IMR-90 (cell line): ENCODE data around the gene ADTRP. TPM values are rescaled to one million over a fixed set of nuclear protein-coding genes. Genes with fewer than 3 reads are reported as not detected.

Experiments used
- ATAC-seq: fragments of 200-7000 bp; cut with Tn5 transposase; 2 replicates; pipeline ENCODE4 v1.9.1; 2020; ENCODE audit warnings: low read depth, mild to moderate bottlenecking, moderate library complexity
- BruUV-seq: library from RNA; stranded (reverse); fragments of 400-500 nt; replicated peaks from 2 replicates; lab custom pipeline; 2021; lab: Mats Ljungman, UMichigan
- CTCF ChIA-PET: fragments of 300-600 bp; formaldehyde crosslinking; extraction: SDS; loops from one replicate; lab custom pipeline; 2021; ENCODE audit warnings: antibody characterized with exemption; lab: Yijun Ruan, JAX
- POLR2A ChIA-PET: fragments of 300-600 bp; sonication (Branson Sonifier 250); formaldehyde crosslinking; loops from one replicate; lab custom pipeline; 2022; ENCODE audit warnings: antibody characterized with exemption; ENCODE audit not compliant: unreplicated experiment; lab: Charles Lee
- DNase-seq: peaks from one replicate; pipeline ENCODE4 v3.0.0; 2013
- H2AFZ ChIP-seq: replicated peaks from 2 replicates; pipeline ENCODE3; 2013; ENCODE audit warnings: low read length, mild to moderate bottlenecking; ENCODE audit not compliant: poor library complexity
- H2AK5ac ChIP-seq: 2 replicates; pipeline ENCODE4 v1.6.1; 2013; ENCODE audit warnings: low read depth, low read length, inconsistent platforms
- H2AK9ac ChIP-seq: replicated peaks from 2 replicates; pipeline ENCODE3; 2013; ENCODE audit warnings: mild to moderate bottlenecking, low read depth, low read length, moderate library complexity; ENCODE audit not compliant: poor library complexity
- H2BK120ac ChIP-seq: 2 replicates; pipeline ENCODE4 v1.6.1; 2013; ENCODE audit warnings: low read depth, low read length, inconsistent platforms
- H2BK15ac ChIP-seq: 3 replicates; pipeline ENCODE4 v1.6.1; 2013; ENCODE audit warnings: low read depth, low read length, inconsistent platforms
- H2BK20ac ChIP-seq: 2 replicates; pipeline ENCODE4 v1.6.1; 2013; ENCODE audit warnings: low read depth, mild to moderate bottlenecking, inconsistent platforms, low read length, moderate library complexity
- H2BK5ac ChIP-seq: 2 replicates; pipeline ENCODE4 v1.6.1; 2013; ENCODE audit warnings: mild to moderate bottlenecking, low read depth, low read length, inconsistent platforms; ENCODE audit not compliant: poor library complexity, severe bottlenecking
- H3K14ac ChIP-seq: replicated peaks from 2 replicates; pipeline ENCODE4 v1.6.1; 2013; ENCODE audit warnings: low read depth, low read length, inconsistent platforms
- H3K18ac ChIP-seq: 2 replicates; pipeline ENCODE4 v1.6.1; 2013; ENCODE audit warnings: low read depth, low read length, control low read depth
- H3K23ac ChIP-seq: 2 replicates; pipeline ENCODE4 v1.6.1; 2013; ENCODE audit warnings: low read depth, low read length, inconsistent platforms
- H3K27ac ChIP-seq: 2 replicates; pipeline ENCODE4 v1.5.1; 2013; ENCODE audit warnings: mild to moderate bottlenecking, control low read depth, low read length; ENCODE audit not compliant: insufficient read depth
- H3K27me3 ChIP-seq: 2 replicates; pipeline ENCODE4 v1.6.1; 2013; ENCODE audit warnings: low read length; ENCODE audit not compliant: control insufficient read depth, insufficient read depth
- H3K36me3 ChIP-seq: 2 replicates; pipeline ENCODE4 v1.6.1; 2013; ENCODE audit warnings: low read length, mixed read lengths; ENCODE audit not compliant: control insufficient read depth, insufficient read depth
- H3K4ac ChIP-seq: 2 replicates; pipeline ENCODE4 v1.6.1; 2013; ENCODE audit warnings: low read depth, low read length, inconsistent platforms
- H3K4me1 ChIP-seq: 2 replicates; pipeline ENCODE4 v1.6.1; 2013; ENCODE audit warnings: low read length, mixed read lengths; ENCODE audit not compliant: control insufficient read depth, insufficient read depth
- H3K4me2 ChIP-seq: 2 replicates; pipeline ENCODE4 v1.6.1; 2013; ENCODE audit warnings: low read depth, mild to moderate bottlenecking, control low read depth, low read length, moderate library complexity
- H3K4me3 ChIP-seq: 2 replicates; pipeline ENCODE4 v1.5.1; 2013; ENCODE audit warnings: low read depth, mild to moderate bottlenecking, control low read depth, low read length, moderate library complexity; ENCODE audit not compliant: insufficient read depth
- H3K56ac ChIP-seq: 2 replicates; pipeline ENCODE4 v1.6.1; 2013; ENCODE audit warnings: low read length, inconsistent platforms; ENCODE audit not compliant: insufficient read depth; ENCODE audit errors: extremely low read depth
- H3K79me1 ChIP-seq, 2 experiments: 2 replicates each; pipeline ENCODE4 v1.6.1; 2013; ENCODE audit warnings: low read length in 2 of 2, inconsistent platforms in 1 of 2, low read depth in 1 of 2
- H3K9ac ChIP-seq: 2 replicates; pipeline ENCODE4 v1.6.1; 2013; ENCODE audit warnings: low read depth, low read length, control low read depth
- H3K9me1 ChIP-seq: 2 replicates; pipeline ENCODE4 v1.6.1; 2013; ENCODE audit warnings: low read length, inconsistent platforms; ENCODE audit not compliant: insufficient read depth
- H3K9me3 ChIP-seq: 2 replicates; pipeline ENCODE4 v1.6.1; 2013; ENCODE audit warnings: low read length; ENCODE audit not compliant: control insufficient read depth, insufficient read depth
- H4K20me1 ChIP-seq: 2 replicates; pipeline ENCODE4 v1.6.1; 2013; ENCODE audit warnings: low read length, inconsistent platforms; ENCODE audit not compliant: insufficient read depth
- H4K5ac ChIP-seq: 2 replicates; pipeline ENCODE4 v1.6.1; 2013; ENCODE audit warnings: mild to moderate bottlenecking, low read depth, low read length, control low read depth
- H4K8ac ChIP-seq, 2 experiments: 2 replicates each; pipeline ENCODE4 v1.6.1; 2013; ENCODE audit warnings: low read depth in 2 of 2, low read length in 2 of 2, control low read depth in 1 of 2, inconsistent platforms in 1 of 2
- H4K91ac ChIP-seq: 2 replicates; pipeline ENCODE4 v1.6.1; 2013; ENCODE audit warnings: low read depth, low read length, inconsistent platforms; ENCODE audit not compliant: insufficient read depth
- FOS ChIP-seq: fragments of 150-350 bp; IDR thresholded peaks from 2 replicates; pipeline ENCODE4 v1.6.1; 2016; ENCODE audit warnings: low read depth, low read length
- MXI1 ChIP-seq: IDR thresholded peaks from 2 replicates; pipeline ENCODE4 v1.6.1; 2012; ENCODE audit warnings: low read depth, mild to moderate bottlenecking, low read length, moderate library complexity, borderline replicate concordance
- NFE2L2 ChIP-seq: fragments of 150-350 bp; IDR thresholded peaks from 2 replicates; pipeline ENCODE4 v1.6.1; 2016; ENCODE audit warnings: low read depth, mild to moderate bottlenecking, low read length
- POLR2A ChIP-seq: IDR thresholded peaks from 2 replicates; pipeline ENCODE4 v1.6.1; 2012; ENCODE audit warnings: mild to moderate bottlenecking, low read depth, low read length
- RAD21 ChIP-seq: IDR thresholded peaks from 2 replicates; pipeline ENCODE4 v1.6.1; 2012; ENCODE audit warnings: low read length, improper control_type of control experiment
- WGBS, 2 experiments: methylation state at CpG; one replicate each; pipeline versions ENCODE4 v1.1.5 to v1.1.7; 2013; ENCODE audit warnings: missing lambda C conversion rate in 2 of 2; ENCODE audit not compliant: insufficient read length in 1 of 2; ENCODE audit errors: extremely low coverage in 2 of 2; 5-methylcytosine and 5-hydroxymethylcytosine counted together
- dilution Hi-C: fragments of 300-500 bp; cut with HindIII; formaldehyde crosslinking; loops from one replicate; pipeline ENCODE4 v1.14.3; 2018; ENCODE audit warnings: low sequenced_read_pairs; ENCODE audit not compliant: unreplicated experiment
- in situ Hi-C: fragments of 300-500 bp; cut with MboI; formaldehyde crosslinking; loops from 3 replicates; pipeline ENCODE4 v1.14.3; 2019; ENCODE audit warnings: low sequenced_read_pairs, inconsistent platforms, mixed read lengths
- intact Hi-C: fragments of 100-400 bp; cut with micrococcal nuclease; formaldehyde crosslinking; loops from 2 replicates; pipeline ENCODE4 v1.10.0; 2022
- polyA plus RNA-seq, 3 experiments: library from polyadenylated mRNA; depleted of rRNA; stranded (reverse); fragments of >200 nt; gene quantifications; 2 replicates each; pipeline ENCODE4 v1.2.3, GENCODE V29; 2012; ENCODE audit warnings: low replicate concordance in 1 of 3
- total RNA-seq: library from RNA; depleted of rRNA; stranded (reverse); fragments of >200 nt; gene quantifications from 2 replicates; pipeline ENCODE4 v1.2.3, GENCODE V29; 2012
- TF ChIP-seq, protein P1 (sequence below): fragments of 150-350 bp; IDR thresholded peaks from 2 replicates; pipeline ENCODE4 v1.6.1; 2017; ENCODE audit warnings: mild to moderate bottlenecking, antibody characterized with exemption, low read length, low read depth
- TF ChIP-seq, protein P2 (sequence below): fragments of 150-350 bp; IDR thresholded peaks from 2 replicates; pipeline ENCODE4 v1.6.1; 2016; ENCODE audit warnings: low read depth, mild to moderate bottlenecking, low read length, moderate library complexity, borderline replicate concordance

The ADTRP gene
- total and polyA plus RNA-seq, 2 of the 4 experiments (the other 2 are of a cell fraction): 0.50 to 0.72 TPM

DNA sequence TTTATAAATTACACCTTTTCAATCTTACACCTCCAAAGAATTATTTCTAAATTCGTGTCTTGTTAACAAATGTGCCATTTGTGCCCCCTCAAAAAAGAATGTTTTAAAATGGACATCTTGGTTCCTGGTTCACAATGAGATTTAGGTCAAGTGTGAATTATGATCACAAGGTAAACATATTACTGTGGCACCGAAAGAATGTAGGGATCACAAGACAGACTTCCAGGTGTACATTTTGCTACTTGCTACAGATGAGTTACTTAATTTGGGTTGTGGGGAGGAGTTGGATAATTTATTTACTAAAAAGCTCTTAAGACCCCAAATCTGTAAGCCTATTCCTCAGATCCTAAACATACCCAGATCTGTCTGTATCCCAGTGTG is 25.0 kb upstream of the ADTRP start:
- no peak overlapping the region for H3K4me3 ChIP-seq
- no CpG with 5 or more reads among the region's 2 CpGs for WGBS, 2 experiments
- no peak overlapping the region for H3K4me2 ChIP-seq
- H3K56ac ChIP-seq: no peak overlapping the region
- H2BK5ac ChIP-seq: no peak overlapping the region
- H3K27me3 ChIP-seq: no peaks in the 10 kb centered on the region
- POLR2A ChIA-PET: no interaction called here
- DNase-seq: no peak
- in situ Hi-C loops: no loop called here
- H3K4ac ChIP-seq: no peak overlapping the region
- no peak for ATAC-seq
- H3K9me3 ChIP-seq: no peaks in the 10 kb centered on the region
- no peaks in the 10 kb centered on the region for H3K36me3 ChIP-seq
- H2BK15ac ChIP-seq: no peak overlapping the region
- H2BK120ac ChIP-seq: no peak overlapping the region
- H4K8ac ChIP-seq: no peak overlapping the region
- no peaks in the 10 kb centered on the region for H3K79me1 ChIP-seq
- no peak overlapping the region for H3K23ac ChIP-seq
- dilution Hi-C loops: no loop called here
- no peak overlapping the region for H3K18ac ChIP-seq
- no peak overlapping the region for H3K9ac ChIP-seq
- intact Hi-C loops: no loop called here
- no peak overlapping the region for H4K5ac ChIP-seq
- H4K20me1 ChIP-seq: no peaks in the 10 kb centered on the region
- H2AFZ ChIP-seq: no peak overlapping the region
- no peak overlapping the region for H2AK9ac ChIP-seq
- no peak overlapping the region for H3K14ac ChIP-seq
- no peak overlapping the region for H2AK5ac ChIP-seq
- no peaks in the 10 kb centered on the region for H3K4me1 ChIP-seq
- CTCF ChIA-PET: no interaction called here
- TF ChIP-seq POLR2A (no peak), FOS (no peak), NFE2L2 (no peak), MXI1 (no peak), RAD21 (no peak)
- TF ChIP-seq, protein P1, sequence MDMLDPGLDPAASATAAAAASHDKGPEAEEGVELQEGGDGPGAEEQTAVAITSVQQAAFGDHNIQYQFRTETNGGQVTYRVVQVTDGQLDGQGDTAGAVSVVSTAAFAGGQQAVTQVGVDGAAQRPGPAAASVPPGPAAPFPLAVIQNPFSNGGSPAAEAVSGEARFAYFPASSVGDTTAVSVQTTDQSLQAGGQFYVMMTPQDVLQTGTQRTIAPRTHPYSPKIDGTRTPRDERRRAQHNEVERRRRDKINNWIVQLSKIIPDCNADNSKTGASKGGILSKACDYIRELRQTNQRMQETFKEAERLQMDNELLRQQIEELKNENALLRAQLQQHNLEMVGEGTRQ: no peak
- TF ChIP-seq, protein P2, sequence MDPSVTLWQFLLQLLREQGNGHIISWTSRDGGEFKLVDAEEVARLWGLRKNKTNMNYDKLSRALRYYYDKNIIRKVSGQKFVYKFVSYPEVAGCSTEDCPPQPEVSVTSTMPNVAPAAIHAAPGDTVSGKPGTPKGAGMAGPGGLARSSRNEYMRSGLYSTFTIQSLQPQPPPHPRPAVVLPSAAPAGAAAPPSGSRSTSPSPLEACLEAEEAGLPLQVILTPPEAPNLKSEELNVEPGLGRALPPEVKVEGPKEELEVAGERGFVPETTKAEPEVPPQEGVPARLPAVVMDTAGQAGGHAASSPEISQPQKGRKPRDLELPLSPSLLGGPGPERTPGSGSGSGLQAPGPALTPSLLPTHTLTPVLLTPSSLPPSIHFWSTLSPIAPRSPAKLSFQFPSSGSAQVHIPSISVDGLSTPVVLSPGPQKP: no peak
- no peak overlapping the region for H2BK20ac ChIP-seq
- H3K9me1 ChIP-seq: peaks cover 7% of the 10 kb centered on the region; the same call in 1 of the 2 replicates
- no peak overlapping the region for H4K91ac ChIP-seq
- BruUV-seq: no TSS peak
- H3K27ac ChIP-seq: no peak overlapping the region
